Stimulated activated CD4-positive, alpha-beta T cell treated with anti-CD3 and anti-CD28 coated beads, Interleukin-15, amount 100 ng/mL, for 24 hours (primary cell): ENCODE measurements around the gene HASPIN.
A peak's percentile ranks its signal among the peaks of the same experiment; 100 is the strongest.

ENCODE experiments used
- DNase-seq: peaks from one replicate; pipeline ENCODE4 v3.0.0-alpha.2; 2020

HASPIN gene

DNA sequence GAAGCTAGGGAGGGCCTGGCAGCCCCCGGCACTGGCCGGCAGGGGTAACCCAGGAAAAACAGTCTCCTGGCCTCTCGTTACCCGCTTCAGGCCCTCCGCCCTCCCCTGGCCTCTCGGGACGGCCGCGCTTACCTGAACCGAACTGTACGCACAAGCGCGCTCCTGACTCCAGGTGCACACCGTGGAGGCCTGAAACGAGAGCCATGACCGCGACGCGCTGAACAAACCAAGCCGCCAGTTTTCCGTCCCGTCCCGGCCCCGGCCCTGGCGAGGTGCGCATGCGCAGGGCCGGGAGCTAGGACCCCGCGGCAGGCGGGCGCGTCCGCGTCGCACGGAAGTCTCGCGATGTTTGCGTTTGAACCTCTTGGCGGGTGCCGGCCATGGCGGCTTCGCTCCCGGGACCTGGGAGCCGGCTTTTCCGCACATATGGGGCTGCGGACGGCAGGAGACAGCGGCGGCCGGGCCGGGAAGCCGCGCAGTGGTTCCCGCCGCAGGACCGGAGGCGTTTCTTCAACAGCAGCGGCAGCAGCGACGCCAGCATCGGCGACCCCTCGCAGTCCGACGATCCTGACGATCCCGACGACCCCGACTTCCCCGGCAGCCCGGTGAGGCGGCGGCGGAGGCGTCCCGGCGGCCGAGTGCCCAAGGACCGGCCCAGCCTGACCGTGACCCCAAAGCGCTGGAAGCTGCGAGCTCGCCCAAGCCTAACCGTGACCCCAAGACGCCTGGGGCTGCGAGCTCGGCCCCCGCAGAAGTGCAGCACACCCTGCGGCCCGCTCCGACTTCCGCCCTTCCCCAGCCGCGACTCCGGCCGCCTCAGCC, at the start of gene HASPIN:
Gene HASPIN (plus strand): TSS at position 348 of the 822 bp plus-strand sequence. CDS start 33 bp downstream, at position 381.
- DNase-seq = peak; percentile 95

GRCh38 chr17:3675886-3676285, 47.8 kb upstream of the HASPIN start:
- DNase-seq = no peak

GRCh38 chr17:3678095-3678820, 45.4 kb upstream of the HASPIN start:
- DNase-seq = no peak

DNA sequence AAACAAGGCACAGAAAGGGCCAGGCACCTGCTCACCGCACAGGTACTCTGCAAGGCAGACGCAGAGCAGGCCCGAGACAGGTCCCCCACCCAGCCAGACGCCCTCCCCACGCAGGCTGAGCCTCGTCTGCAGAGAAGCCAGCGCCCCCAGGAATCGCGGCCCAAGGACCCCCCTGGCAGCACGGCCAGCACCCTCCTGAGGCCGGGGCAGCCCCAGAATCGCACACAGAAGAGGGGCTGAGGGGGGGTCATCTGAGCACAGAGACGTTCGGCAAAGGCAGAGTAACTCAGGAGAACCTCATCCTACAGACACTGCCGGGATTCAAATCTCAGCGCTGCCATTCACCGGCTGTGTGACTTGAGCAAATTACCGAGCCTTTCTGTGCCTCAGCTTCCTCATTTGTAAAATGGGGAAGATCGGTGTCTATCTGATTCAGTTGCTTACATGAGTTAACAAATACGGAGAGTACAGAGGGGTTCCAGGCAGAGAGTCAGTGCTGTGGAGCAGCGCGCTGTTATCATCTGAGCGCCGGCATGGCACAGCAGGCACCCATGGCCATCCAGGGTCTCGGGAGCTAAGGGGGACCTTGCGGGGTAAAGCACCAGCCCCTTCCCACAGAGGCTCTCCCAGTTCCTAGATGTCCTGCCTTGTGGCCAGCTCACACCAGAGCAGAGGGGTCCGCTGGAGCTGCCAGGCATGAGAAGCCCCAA, 44.7 kb upstream of the HASPIN start:
- no peak for DNase-seq

DNA sequence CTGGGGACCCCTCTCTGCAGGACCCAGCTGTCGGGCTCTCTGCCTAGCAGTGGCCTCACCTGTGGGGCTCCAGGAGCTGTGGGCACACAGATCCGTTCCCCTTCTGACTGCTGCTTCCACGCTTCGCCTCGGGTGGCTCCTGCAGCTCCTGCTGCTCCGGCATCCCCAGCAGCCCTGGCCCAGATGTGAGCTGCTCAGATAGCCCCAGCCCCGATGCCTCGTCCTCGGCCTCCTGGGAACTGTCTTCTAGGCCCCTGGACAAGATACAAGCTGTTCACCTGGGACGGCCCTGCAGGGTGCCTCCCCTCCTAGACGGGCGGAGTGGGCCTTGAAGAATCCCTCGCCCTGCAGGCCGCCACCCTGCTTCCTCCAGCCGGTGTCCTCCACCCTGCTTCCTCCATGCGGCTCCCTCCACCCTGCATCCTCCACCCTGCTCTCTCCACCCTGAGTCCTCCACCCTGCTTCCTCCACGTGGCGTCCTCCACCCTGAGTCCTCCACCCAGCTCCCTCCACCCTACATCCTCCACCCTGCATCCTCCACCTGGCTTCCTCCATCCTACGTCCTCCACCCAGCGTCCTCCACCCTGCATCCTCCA, 44.1 kb upstream of the HASPIN start:
- DNase-seq = no peak

- DNase-seq = no peak
These were observed 42.6 kb upstream of the HASPIN start for GRCh38 chr17:3681057-3681456.

GRCh38 chr17:3681565-3681964, 42.1 kb upstream of the HASPIN start:
- no peak for DNase-seq

DNA sequence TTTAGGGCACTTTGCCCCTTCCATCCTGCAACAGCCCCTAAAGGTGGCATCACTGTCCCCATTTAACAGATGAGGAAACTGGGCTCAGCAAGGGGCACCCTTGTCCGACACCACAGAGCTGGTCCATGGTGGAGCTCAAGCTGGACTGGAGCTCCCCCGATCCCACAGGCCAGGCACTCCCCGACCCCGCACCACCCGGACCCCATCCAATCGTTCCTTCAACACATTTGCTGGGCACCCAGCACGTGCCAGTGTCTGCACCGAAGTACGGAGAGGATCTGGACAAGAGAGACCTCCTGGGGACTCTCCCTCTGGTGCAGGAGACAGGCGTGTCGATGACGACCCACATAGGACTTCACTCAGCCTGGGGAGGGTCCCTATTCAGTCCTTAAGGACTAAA, 41.7 kb upstream of the HASPIN start:
- no peak for DNase-seq

DNA sequence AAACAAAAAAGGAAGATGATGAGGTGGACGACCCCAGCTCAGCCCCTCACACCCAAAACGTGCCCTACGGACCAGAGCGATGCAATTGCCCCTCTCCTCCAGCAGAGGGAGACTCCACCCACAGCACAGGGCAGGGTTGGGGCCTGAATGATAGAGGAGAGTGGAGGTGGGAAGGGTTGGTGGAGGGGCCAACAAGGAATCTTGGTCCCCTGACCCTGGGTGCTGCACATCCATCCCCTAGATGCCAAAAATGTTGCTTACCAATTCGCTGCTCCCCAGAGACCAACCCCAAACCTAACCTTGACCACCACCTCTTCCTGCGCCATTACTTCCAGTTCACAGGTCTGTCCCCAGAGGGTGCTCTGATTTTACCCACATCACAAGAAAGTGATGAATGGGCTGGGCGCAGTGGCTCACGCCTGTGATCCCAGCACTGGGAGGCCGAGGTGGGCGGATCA, 40.6 kb upstream of the HASPIN start:
- peak; percentile 69 for DNase-seq

- DNase-seq = no peak
These were observed 38.5 kb upstream of the HASPIN start for GRCh38 chr17:3685174-3685573.

GRCh38 chr17:3688027-3688553, 35.6 kb upstream of the HASPIN start:
- DNase-seq = no peak

- no peak for DNase-seq
These were observed 34.8 kb upstream of the HASPIN start for GRCh38 chr17:3688852-3689261.

DNA sequence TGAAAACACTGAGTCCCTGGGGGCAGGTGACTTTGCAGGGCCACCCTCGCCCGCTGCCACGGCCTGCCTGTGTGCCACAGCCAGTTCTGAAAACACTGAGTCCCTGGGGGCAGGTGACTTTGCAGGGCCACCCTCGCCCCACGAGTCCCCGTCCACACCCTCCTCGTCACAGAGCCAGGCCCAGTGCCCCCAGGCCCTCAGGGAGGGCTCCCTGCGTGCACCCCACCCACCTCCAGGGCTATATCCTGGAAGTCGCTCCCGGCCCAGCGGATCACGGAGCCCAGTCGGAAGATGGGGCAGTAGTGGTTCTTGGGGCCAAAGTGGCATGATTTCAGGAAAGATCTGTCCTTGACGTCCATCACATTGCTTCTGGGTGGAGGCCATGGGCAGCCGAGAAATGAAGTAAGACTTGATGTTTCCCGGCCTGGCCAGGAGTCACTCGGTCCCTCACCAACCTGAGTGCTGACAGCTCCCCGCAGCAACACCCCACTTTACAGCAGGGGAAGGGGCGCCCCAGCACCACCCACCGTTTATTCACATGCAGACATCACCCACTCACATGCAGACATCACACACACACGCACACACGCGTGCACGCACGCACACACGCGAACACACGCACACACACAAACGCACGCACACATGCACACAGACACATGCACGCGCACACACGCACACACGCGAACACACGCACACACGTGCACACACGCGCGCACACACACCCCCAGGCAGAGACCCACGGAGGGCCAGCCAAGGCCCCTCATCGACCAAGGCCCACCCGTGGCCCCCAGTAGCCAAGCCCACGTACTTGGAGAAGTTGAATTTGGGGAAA, 34.2 kb upstream of the HASPIN start:
- no peak for DNase-seq

GRCh38 chr17:3690094-3690715, 33.5 kb upstream of the HASPIN start:
- no peak for DNase-seq

- DNase-seq = no peak
These were observed 32.1 kb upstream of the HASPIN start for GRCh38 chr17:3691617-3692067.

DNA sequence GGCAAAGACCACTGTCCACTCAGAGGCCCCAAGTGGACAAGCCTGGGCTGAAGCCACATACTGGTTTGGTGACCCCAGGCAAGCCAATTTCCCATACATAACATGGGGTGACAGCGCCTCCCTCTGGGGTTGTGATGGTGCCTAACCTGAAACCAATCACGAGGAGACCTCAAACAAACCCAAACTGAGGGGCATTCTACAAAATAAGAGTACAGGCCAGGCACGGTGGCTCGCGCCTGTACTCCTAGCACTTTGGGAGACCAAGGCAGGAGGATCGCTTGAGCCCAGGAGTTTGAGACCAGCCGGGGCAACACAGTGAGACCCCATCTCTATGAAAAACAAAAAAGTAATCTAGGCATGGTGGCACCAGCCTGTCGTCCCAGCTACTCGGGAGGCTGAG, 31.4 kb upstream of the HASPIN start:
- DNase-seq = no peak

DNA sequence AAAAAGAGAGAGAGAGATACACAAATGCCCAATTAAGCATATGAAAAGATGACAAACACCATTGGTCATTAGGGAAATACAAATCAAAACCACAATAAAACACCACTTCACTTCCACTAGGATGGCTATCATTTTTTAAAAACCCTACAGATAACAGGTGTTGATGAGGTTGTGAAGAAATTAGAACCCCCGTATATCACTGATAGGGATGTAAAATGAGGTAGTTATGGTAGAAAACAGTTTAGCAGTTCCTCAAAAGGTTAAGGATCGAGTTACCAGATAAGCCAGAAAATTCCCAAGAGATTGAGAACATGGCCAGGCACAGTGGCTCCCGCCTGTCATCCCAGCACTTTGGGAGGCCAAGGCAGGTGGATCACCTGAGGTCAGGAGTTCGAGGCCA, 30.6 kb upstream of the HASPIN start:
- no peak for DNase-seq

GRCh38 chr17:3693829-3694231, 29.9 kb upstream of the HASPIN start:
- DNase-seq = peak; percentile 58

DNA sequence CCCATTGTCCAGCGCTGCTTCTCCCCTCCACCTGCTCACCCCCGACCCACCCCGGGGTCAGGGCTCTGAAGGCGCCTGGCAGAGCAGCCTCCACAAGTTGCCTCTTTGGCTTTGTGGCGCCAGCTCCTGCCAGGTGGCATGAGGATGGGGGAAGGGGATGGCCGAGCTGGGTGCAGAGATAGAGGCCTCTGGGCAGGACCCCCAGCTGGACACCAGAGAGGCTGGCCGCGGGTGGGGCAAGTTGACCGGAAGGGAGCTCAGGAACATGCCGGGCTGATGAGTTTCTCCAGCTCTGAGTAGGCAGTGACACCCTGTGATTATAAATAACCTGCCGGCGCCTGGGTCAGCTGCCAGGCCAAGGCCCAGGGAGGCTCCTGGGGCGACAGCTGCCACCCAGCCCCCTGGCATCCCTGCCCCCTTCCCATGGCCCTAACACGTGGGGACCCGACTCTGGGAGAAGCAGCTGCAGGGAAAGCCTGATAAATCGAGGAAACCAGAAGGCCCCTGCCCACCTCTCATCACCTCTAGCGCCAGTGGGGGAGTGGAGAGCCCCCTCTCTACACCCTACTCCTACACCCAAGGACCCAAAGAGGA, 28.5 kb upstream of the HASPIN start:
- DNase-seq = peak; percentile 29

DNA sequence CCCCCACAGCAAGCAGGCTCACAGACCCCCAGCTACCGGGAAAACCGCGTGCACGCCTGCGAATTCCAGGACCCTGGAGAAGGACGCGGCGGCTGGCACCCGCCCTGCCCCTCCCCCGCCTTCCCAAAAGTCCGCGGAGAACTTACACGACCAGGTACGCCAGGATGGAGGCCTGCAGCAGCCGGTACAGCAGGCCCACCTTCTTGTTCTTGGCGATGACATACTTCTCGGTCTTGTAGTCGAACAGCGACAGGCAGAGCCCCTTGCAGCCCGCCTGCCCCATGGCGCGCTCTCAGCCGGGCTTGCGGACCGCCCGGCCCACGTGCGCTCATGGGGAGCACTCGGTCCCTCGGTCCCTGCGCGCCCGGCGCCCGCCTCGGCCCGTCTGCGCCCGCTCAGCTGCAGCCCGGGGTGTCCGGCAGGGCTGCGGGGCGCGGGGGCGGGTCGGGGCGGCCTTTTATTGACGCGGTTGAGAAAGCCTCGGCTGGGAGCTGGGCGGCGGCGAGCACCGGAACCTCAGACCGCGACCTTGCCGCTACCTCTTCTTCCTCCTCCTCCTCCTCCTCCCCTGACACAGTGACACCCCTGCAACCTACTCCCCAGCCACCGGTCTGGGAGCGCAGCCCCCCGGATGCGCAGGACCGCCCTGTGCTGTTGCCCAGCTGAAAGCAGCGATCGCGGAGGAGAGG, 27.8 kb upstream of the HASPIN start, which contains the start of gene P2RX5:
Gene P2RX5 (minus strand): TSS at position 433 of the 689 bp plus-strand sequence. CDS start 150 bp downstream, at position 283.
- DNase-seq = peak; percentile 68
